Stomach (tissue), 4 donors: ENCODE results near the gene TSPAN15.

Source experiments
- CTCF ChIP-seq, 7 experiments: fragments of 450-650 bp in 4 of 7; fragments of 200-600 bp in 3 of 7; sonication (generic) in 3 of 7; IDR thresholded peaks; one replicate each; pipeline ENCODE4 v1.5.1; 2016 to 2019; ENCODE audit warnings: antibody characterized with exemption in 7 of 7, control low read depth in 2 of 7, mild to moderate bottlenecking in 1 of 7
- POLR2AphosphoS5 ChIP-seq, 3 donors: sonication (generic); formaldehyde crosslinking; IDR thresholded peaks; one replicate each; pipeline ENCODE4 v1.6.1; 2016; ENCODE audit warnings: antibody characterized with exemption in 3 of 3

GRCh38 chr10:69494626-69495558 lies 43.6 kb downstream of the TSPAN15 start:
- no peak for TF ChIP-seq CTCF (IDR thresholded peaks at IDR 0.05)
- TF ChIP-seq POLR2AphosphoS5 (IDR thresholded peaks at IDR 0.05), result no peak
